ENCODE results near the gene FCER1A.

FCER1A gene

GRCh38 chr1:159352436-159352835 lies 50.3 kb downstream of the FCER1A start:
- Histone ChIP-seq H3K4me3 (ENCODE audit: low read length) (no peak overlapping the region), H3K9ac (ENCODE audit: low read depth, low read length) (no peak overlapping the region), H3K4me1 (ENCODE audit: control insufficient read depth, insufficient read depth, low read length) (no peaks in the 10 kb centered on the region), H3K4me2 (ENCODE audit: low read length) (no peak overlapping the region), H3K36me3 (ENCODE audit: insufficient read depth, low read length) (no peaks in the 10 kb centered on the region), H3K9me3 (replicated peaks; ENCODE audit: low read length) (no peaks in the 10 kb centered on the region), H3K27me3 (ENCODE audit: control insufficient read depth, insufficient read depth, low read length) (no peaks in the 10 kb centered on the region)
